ENCODE results near the gene TAGLN.
A peak's percentile ranks its signal among the peaks of the same experiment; 100 is the strongest.
"Not testable (repeated sequence)": the region's sequence is repeated elsewhere in the genome, so short reads cannot be mapped to it uniquely, and the experiment has no call there.

Gene TAGLN

DNA sequence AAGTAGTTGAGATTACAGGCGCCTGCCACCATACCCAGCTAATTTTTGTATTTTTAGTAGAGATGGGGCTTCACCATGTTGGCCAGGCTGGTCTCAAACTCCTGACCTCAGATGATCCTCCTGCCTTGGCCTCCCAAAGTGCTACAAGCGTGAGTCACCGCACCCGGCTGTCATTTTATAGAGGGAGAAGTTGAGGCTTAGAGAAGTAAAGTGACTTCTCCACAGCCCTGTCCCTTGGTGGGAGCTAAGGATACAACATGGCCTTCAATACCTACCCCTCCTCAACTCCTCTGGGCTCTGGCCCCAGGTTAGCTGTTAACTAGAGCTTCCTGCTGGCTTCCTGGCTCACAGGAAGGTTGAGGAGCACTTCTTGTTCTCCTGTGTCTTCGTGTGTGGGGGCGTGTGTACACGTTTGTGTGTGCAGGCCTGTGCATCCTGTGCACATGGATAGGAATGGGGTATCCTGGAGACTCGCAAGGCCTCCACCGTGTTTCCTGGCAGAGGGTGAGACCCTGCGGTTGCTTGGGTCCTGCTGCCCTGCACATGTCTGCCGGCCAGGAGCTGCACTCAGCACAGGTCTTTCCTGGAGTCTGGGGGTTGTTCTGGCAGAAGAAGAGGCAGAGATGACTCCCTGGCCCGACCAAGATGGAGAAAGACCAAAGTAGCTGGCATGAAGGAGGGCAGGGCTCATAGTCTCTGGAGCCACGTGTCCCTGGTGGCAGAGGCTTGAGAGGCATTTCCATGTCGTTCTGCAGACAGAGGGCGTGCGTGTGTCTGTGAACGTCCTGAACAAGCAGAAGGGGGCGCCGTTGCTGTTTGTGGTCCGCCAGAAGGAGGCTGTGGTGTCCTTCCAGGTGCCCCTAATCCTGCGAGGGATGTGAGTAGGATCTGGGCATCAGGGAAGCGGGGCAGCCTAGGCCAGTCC lies 18.2 kb upstream of the TAGLN start:
- DNase-seq (ENCODE audit: low read depth), result peak; percentile 76

DNA sequence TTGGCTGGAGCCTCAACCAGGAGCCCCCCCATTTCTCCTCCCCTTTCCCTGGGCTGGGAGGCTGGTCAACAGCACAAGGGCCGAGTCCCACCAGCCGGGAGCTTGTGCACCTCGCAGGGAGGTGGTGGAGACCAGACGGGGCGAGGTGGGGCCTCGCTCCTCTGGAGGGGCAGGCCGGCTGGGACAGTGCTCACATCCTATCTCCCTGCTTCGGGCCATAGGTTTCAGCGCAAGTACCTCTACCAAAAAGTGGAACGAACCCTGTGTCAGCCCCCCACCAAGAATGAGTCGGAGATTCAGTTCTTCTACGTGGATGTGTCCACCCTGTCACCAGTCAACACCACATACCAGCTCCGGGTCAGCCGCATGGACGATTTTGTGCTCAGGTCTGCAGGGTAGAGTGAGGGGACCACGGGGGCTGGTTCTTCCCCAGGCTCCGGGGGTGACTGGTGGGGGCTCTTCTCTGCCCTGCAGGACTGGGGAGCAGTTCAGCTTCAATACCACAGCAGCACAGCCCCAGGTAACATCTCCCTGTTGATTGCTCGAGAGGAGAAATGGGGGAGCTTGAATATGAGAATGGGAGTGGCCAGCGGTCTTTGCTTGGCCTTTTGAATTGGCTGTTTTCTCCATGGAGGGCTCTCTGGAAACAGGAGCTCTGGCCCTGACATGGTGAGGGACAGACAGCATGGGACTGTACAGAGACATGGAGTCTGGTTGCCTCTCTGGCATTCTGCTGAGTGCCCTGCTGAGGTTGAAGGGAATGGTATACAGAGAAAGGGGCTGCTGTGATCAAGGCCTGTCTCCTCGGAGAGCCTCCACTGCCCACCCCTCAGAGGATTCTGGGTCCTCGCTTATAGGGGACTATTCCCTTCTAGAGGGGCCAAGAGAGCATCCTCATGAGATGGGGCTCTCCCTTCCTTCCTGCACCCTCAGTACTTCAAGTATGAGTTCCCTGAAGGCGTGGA lies 17.3 kb upstream of the TAGLN start:
- no peak for DNase-seq (ENCODE audit: low read depth)

DNA sequence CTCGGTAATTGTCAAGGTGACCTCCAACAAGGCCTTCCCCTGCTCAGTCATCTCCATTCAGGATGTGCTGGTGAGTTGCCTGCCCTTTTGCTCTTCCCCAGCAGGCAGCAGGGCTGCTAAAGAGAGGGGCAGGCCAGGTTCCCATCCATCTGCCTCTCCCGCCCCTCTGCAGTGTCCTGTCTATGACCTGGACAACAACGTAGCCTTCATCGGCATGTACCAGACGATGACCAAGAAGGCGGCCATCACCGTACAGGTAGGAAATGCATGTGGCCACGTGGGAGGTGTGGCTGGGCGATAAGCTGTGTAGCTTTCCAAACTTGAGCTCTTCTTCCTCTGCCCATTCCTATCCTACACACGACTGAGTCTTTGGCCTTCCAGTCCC lies 16.6 kb upstream of the TAGLN start:
- no peak for DNase-seq (ENCODE audit: low read depth)

DNA sequence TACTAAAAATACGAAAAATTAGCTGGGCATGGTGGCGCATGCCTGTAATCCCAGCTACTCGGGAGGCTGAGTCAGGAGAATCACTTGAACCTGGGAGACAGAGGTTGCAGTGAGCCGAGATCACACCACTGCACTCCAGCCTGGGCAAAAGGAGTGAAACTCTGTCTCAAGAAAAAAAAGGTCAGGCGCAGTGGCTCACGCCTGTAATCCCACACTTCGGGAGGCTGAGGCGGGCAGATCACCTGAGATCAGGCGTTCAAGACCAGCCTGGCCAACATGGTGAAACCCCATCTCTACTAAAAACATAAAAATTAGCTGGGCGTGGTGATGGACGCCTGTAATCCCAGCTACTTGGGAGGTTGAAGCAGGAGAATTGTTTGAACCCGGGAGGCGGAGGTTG lies 16.0 kb upstream of the TAGLN start:
- not testable (repeated sequence) for DNase-seq (ENCODE audit: low read depth)

DNA sequence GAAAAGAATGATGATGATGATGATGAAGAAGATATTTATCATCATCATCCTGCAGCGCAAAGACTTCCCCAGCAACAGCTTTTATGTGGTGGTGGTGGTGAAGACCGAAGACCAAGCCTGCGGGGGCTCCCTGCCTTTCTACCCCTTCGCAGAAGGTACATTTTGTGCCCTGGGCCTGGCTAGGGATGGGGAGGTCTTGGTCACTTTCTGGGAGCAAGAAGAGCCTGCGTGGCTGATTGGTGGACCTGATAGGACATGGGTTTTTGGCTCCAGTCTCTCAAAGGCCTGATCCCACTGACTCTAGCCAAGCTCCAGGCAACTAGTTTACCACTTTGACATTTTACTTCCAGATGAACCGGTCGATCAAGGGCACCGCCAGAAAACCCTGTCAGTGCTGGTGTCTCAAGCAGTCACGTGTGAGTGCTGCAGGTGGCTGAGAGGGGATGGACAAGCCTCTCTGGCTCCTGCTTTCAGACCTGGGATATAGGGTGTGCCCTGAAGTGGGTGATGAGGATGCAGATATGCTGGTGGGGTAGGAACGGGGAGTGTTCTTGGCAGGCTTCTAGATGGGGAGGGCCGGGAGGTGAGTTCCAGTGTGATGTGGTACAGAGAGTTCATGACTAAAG lies 15.3 kb upstream of the TAGLN start:
- no peak for DNase-seq (ENCODE audit: low read depth)

DNA sequence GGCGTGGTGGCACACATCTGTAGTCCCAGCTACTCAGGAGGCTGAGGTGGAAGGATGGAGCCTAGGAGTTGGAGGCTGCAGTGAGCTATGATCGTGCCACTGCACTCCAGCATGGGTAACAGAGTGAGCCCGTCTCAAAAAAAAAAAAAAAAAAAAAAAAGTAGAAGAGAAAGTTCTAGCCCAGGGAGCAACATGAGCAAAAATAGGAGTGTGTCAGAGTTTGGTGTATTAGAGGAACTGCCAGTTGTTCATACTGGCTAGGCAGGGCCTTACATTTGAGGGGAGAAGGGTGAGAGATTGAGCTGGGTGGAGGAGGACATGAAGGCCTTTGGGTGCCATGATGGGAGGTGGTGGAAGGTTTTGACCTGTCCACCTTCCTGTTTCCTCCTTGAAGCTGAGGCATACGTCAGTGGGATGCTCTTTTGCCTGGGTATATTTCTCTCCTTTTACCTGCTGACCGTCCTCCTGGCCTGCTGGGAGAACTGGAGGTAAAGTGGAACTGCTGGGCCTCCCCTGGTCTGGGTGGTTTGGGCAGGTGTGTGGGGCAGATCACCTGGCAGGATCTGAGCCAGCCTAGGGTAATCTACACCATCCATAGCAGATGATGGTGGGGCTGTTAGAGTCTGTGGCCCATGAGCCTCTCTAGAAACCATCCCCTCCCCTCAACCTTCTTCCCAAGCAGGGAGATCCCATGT lies 13.3 kb upstream of the TAGLN start:
- no peak for DNase-seq (ENCODE audit: low read depth)

DNA sequence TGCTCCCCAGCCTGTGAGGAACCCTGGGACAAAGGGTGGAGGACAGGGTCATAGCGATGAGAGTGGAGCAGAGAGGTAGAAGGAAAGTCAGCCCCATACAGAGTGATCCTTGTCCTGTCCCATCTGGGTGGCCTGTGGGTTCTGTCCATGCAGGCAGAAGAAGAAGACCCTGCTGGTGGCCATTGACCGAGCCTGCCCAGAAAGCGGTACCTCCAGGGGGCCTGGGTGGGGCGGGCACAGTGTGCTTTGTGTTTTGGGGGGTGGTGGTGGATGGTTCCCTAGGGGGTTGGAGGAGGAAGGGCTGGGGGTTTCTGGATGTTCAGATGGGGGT lies 12.8 kb upstream of the TAGLN start:
- no peak for DNase-seq (ENCODE audit: low read depth)

DNA sequence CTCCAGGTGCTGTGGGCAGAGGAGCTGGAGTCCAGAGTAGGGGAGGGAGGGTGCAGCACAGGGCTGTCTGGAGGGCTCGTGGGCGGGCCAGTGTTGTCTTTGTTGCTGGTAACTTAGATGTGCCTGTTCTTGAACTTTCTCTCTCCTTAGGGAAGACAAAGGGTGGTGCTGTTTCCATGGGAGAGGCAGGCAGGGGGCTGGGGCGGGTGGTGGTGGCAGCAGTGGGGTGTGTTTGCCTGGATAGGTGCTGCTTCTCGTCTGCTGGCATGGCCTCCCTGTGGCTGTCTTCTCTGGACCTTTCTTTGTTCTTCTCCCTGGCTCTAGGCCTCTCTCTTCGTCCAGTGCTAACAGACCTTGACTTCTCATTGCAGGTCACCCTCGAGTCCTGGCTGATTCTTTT lies 12.2 kb upstream of the TAGLN start:
- no peak for DNase-seq (ENCODE audit: low read depth)

DNA sequence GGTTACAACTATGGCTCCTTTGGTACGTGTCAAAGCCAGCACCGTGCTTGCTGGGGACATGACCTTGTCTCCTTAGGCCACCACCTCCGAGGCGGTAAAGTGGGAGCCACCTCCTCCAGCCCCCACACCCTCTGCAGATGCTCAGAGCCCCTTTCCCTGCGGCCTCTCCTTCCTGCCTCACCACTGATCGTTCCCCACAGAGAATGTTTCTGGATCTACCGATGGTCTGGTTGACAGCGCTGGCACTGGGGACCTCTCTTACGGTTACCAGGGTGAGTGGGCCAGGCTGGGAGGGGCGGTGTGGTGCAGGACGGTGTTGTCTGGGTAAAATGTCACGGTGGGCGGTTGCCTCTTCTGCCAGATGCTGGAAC lies 11.8 kb upstream of the TAGLN start:
- DNase-seq (ENCODE audit: low read depth), result no peak

DNA sequence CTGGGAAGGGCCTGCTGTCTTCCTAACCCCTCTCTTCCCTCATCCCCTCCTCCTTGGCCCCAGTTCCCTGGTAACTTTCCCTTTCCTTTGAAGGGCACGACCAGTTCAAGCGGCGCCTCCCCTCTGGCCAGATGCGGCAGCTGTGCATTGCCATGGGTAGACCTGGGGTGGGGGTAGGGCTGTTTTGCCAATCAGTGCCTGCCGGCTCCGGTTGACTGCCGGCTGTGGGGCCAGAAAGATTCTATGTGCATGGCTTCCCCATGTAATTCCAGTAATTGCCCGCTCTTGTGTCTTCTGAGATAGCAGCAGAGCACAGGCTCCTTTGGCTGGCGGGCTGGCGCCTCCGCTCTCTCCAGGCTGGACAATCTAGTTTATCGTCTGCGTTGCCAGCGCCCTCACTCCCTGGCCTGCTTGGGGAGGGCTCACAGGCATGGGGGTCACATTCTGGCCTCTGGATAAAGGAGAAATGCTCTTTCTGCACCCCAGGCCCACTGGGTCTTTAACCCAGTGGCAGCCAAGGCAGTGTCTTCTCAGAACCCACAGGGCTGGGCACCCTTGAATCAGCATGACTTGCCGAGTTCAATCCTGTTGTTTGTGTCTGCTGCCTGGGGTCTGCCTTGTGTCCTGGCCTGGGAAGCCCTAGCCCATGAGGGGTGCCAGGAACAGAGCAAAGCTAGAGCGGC lies 11.2 kb upstream of the TAGLN start:
- no peak for DNase-seq (ENCODE audit: low read depth)

DNA sequence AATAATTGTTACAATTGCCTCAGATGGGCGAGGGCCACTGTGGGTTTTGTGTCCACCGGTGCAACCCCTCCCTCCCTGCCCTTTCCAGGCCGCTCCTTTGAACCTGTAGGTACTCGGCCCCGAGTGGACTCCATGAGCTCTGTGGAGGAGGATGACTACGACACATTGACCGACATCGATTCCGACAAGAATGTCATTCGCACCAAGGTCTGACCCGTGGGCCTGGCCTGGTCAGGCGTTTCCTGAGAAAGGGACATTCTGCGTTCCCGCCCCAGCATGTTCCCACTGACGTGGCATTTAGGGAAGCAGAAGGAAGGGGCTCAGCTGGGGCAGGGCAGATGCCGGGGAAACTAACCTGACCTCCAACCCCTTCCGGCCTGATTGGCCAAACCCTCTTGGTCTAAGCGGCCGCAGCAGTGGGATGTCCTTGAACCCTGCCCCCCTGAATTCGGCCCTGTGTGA lies 10.5 kb upstream of the TAGLN start:
- no peak for DNase-seq (ENCODE audit: low read depth)

DNA sequence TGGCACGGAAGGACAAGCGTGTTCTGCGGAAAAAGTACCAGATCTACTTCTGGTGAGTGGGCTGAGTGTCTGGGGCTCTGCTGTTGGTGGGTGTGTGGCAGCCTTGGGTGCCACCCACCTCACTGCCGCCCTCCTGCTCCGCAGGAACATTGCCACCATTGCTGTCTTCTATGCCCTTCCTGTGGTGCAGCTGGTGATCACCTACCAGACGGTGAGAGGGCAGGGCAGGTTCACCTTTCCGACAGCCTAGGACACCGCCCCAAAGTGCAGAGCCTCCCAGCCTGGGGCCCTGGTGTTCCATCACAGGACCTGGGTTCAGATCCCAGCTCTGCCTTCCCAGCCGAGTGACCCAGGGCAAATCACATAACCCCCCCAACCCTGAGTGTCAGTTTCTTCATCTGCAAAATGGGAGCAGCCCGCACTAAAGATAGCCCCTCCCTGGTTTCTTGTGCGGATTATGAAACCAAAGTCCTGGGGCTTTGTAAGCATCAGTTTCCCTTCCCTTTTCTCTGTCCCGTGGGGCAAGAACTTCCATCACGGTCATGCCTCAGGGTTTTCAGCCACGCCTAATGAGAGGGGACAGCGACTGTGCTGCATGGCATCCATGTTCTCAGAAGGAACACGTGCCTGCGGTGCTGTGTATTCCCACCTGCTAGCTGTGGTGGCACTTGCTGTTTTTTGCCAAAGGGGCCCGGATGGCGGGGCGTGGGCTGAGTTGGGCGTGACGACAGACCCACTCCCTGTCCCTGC lies 9.8 kb upstream of the TAGLN start:
- no peak for DNase-seq (ENCODE audit: low read depth)

DNA sequence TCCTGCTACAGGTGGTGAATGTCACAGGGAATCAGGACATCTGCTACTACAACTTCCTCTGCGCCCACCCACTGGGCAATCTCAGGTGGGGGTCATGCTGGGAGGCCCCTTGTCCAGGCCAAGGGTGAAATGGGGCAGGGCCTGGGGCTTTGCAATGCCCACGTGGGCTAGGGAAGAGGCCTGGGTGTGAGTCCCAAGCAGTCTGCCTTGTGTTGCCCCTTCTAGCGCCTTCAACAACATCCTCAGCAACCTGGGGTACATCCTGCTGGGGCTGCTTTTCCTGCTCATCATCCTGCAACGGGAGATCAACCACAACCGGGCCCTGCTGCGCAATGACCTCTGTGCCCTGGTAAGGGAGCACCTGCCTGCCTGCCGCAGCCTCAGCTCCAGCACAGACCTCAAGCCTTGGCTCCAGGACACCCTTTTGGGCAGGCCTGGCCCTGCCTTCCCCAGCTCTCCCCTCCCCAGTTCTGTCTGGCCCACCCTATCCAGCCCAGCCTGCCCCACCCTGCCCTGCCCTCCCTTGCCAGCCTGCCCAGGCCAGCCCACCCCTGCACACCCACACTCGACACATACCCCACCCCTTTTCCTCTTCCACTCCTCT lies 9.1 kb upstream of the TAGLN start:
- DNase-seq (ENCODE audit: low read depth), result no peak

DNA sequence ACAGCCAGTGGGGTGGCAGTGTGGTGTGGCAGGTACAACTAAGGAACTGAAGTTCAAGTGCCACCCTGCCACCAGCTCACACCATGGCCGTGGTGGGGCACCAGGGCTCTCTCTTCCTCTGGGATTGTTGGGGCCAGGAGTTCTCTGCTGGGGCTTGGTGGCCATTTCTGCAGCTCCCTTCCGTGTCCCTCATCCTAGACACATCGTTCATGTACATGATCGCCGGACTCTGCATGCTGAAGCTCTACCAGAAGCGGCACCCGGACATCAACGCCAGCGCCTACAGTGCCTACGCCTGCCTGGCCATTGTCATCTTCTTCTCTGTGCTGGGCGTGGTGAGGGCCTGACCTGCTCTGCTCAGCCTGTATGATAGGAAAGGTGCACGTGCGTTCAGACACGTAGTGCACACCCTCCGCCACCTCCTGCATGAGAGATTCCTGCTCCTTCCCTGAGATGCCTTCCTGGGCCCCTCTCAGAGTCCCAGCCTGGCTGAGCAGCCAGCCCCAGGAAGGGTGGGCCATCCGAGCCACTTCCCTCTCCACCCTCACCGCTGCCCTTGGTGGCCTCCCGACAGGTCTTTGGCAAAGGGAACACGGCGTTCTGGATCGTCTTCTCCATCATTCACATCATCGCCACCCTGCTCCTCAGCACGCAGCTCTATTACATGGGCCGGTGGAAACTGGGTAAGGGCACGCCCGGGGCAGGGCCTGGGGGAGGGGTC lies 7.3 kb upstream of the TAGLN start:
- no peak for DNase-seq (ENCODE audit: low read depth)

DNA sequence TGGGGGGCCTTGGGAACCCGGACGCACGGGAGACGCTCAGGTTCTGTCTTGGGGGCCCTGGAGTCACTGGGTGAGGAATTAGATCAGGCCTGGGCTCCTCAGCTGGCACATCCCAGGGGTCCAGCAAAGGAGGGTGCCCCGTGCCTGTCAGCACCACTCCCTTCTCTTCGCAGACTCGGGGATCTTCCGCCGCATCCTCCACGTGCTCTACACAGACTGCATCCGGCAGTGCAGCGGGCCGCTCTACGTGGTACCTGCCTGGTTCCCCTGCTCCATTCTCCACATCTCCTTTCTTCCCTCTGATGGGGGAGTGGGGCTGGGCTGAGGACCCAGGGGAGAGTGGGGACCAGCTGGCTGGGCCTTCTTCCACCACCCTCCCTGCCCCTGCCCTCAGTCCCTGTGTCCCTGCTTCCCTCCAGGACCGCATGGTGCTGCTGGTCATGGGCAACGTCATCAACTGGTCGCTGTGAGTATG lies 6.7 kb upstream of the TAGLN start:
- DNase-seq (ENCODE audit: low read depth), result no peak

DNA sequence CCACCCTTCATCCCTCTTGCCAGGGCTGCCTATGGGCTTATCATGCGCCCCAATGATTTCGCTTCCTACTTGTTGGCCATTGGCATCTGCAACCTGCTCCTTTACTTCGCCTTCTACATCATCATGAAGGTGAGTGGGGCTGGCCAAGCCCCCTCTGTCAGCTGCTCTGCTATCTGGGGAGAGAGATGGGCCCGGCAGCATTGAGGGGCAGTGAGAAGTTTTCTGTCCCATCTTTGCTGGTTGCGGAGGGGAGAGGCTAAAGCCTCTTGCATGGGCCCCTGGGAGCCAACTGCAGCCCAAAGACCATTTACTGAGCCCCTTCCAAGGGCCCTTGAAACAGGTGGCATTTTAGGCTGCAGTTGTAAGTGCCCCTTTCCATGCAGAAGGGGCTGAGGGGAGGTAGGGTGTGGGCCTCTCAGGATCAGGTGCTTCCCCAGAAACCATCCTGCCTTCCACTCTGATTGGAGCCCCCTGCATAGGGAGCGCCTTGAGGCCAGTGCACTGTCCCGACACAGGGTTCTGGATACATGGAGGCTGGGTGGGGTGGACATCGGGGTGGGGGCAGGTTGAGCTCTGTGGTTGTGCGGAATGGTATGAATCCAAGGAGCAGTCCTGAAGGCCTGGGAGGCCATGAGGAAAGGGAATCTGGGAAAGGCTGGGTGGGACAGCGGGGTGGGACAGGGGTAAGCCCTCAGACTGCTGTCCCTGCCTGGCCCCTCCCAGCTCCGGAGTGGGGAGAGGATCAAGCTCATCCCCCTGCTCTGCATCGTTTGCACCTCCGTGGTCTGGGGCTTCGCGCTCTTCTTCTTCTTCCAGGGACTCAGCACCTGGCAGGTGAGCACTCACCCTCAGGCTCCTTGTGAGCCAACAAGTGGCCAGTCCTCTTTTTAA lies 5.8 kb upstream of the TAGLN start:
- DNase-seq (ENCODE audit: low read depth), result no peak

DNA sequence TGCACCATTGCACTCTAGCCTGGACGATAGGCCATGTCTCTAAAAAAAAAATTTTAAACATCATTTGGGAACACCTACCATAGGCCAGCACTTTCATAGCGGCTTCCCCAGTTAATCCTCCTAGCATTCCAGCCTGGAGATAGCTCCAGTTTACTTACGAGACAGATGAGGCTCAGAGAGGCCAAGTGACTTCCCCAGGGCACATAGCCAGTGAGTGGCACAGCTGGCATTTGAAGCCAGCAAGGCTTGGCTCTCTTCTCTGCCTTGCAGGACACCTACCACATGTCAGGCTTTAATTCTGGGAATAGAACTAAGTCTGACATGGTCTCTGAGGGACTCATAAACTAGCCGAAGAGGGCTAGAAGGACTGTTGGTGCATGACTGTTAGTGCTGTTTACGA lies 4.9 kb upstream of the TAGLN start:
- no peak for DNase-seq (ENCODE audit: low read depth)

DNA sequence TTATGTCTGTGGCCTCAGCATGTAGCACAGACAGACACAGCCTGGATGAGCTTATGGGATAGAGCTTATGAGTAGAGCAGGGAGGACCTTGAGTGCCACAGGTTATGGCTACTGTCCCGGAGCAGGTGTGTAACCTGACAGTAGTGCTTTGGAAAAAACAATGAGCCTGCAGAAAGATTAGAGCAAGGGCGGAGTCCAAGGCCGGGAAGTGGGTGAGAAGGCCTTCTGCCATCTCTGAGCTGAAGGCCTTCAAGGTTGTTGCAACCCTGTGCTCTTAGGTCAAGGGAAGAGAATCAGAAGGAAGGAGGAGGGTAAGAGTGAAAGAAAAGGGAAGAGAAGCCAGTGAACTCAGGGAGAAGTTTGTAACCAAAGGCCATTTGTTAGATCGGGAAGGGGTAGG lies 3.9 kb upstream of the TAGLN start:
- DNase-seq (ENCODE audit: low read depth), result no peak

Measured in EH (cell line).